Upper lobe of right lung (tissue), 1 donor: ENCODE results near the gene KRT71. TPM values are rescaled to one million over a fixed set of nuclear protein-coding genes. Genes with fewer than 3 reads are reported as not detected.

ENCODE experiments used
- ATAC-seq: fragments of 200-7000 bp; cut with Tn5 transposase; one replicate; pipeline ENCODE4 v1.9.1; 2020; ENCODE audit warnings: mild to moderate bottlenecking, moderate library complexity
- DNase-seq: peaks from one replicate; pipeline ENCODE4 v3.0.0-alpha.2; 2020
- H3K27ac ChIP-seq: fragments of 200-600 bp; one replicate; pipeline ENCODE4 v1.8.0; 2022
- H3K27me3 ChIP-seq: fragments of 200-600 bp; one replicate; pipeline ENCODE4 v1.8.0; 2022; ENCODE audit warnings: mild to moderate bottlenecking
- H3K36me3 ChIP-seq: fragments of 200-600 bp; one replicate; pipeline ENCODE4 v1.8.0; 2022
- H3K4me1 ChIP-seq: fragments of 200-600 bp; one replicate; pipeline ENCODE4 v1.8.0; 2022
- H3K4me3 ChIP-seq: fragments of 200-600 bp; one replicate; pipeline ENCODE4 v1.8.0; 2022; ENCODE audit warnings: mild to moderate bottlenecking
- H3K9me3 ChIP-seq: fragments of 200-600 bp; one replicate; pipeline ENCODE4 v1.8.0; 2022
- intact Hi-C: fragments of 100-400 bp; cut with DNase I; formaldehyde crosslinking; loops from one replicate; pipeline ENCODE4 v1.11.0; 2022
- total RNA-seq: library from RNA; stranded (reverse); fragmentation: NEBNext Ultra II Directional; extraction: Animal tissue kit (Norgen Biotek cat#: 25700); gene quantifications from one replicate; pipeline ENCODE4 v1.2.1, GENCODE V29; 2021
- TF ChIP-seq, protein P1 (sequence below): fragments of 200-600 bp; IDR thresholded peaks from one replicate; pipeline ENCODE4 v1.8.0; 2022; ENCODE audit warnings: antibody characterized with exemption
- donor health status: DM: no; HTN: yes; CAD: no; lungs with severe emphysema.

KRT71 gene
- total RNA-seq, 1 donor from 2014 or later: not detected

DNA sequence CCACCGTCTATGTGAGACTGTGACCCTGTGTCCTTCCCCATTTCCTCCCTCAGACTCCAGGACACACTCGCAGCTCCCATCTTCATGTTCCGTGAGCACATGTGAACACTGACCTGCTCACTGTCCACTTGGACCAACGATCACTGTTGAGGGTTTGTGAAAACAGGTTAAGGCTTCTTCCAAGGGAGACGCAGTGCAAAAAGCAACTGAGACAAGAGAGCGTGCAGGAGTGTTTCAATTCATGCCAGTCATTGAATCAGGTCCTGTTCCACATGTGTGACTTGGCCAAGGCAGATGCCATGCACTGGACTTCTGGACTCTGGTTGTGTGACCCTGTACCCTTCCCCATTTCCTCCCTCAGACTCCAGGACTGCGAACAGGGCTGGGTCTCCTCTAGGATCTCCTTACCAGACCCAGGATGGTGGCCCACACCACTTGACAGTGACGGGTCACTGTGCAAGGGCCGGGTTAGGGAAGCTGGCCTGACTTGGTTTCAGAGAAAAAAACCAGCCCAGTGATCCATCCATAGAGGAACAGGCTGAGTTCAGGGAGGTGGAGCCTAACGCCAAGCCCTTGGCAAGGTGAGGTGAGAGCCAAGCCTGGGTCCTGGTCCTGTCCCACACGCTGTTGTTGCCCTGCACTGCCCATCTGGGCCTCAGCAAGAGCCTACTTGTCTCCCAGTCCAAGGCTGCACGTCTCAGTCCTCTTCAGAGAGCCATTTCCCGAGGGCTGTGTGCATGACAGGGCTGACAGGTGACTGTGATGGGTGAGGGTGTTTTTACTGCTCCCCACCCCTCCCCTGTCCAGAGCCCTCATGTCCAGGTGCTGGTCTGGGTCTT is 27.1 kb downstream of the KRT71 start:
- TF ChIP-seq, protein P1, sequence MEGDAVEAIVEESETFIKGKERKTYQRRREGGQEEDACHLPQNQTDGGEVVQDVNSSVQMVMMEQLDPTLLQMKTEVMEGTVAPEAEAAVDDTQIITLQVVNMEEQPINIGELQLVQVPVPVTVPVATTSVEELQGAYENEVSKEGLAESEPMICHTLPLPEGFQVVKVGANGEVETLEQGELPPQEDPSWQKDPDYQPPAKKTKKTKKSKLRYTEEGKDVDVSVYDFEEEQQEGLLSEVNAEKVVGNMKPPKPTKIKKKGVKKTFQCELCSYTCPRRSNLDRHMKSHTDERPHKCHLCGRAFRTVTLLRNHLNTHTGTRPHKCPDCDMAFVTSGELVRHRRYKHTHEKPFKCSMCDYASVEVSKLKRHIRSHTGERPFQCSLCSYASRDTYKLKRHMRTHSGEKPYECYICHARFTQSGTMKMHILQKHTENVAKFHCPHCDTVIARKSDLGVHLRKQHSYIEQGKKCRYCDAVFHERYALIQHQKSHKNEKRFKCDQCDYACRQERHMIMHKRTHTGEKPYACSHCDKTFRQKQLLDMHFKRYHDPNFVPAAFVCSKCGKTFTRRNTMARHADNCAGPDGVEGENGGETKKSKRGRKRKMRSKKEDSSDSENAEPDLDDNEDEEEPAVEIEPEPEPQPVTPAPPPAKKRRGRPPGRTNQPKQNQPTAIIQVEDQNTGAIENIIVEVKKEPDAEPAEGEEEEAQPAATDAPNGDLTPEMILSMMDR: no peak
- H3K9me3 ChIP-seq: no peaks in the 10 kb centered on the region
- no peaks in the 10 kb centered on the region for H3K36me3 ChIP-seq
- DNase-seq: no peak
- H3K4me1 ChIP-seq: no peaks in the 10 kb centered on the region
- H3K4me3 ChIP-seq: no peak overlapping the region
- H3K27me3 ChIP-seq: no peaks in the 10 kb centered on the region
- intact Hi-C loops: no loop called here
- H3K27ac ChIP-seq: no peak overlapping the region
- no peak for ATAC-seq

DNA sequence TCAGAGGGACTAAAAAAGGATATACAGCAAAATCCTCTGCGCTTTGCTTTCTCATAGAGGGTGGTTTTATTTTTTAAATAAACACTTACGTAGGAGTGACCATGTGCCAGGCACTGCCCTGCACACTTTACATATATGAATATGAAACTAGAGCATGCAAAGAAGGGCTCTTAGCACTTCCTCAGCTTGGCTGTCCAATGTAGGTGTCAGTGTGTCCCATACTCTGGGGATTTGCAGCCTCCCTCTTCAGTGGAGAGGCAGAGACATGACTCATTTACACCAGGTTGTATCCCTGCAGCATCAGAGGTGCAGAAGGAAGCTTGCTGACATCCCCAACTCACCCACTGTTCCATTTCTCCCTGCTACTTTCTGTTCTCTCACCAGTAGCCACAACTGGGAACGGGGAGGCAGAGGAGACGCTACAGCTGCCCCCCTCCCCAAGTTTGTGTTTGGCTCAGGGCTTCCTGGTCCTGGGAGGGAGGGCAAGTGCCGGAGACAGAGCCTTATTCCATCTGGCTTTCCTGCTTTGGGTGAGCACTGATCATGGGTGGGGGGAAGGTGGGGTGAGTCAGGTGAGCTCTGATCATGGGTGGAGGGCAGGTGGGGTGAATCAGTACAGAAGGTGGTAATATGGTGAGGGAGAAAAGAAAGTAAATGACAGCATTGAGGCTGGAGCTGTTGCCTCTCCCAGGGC is 27.9 kb downstream of the KRT71 start:
- no peak overlapping the region for H3K27ac ChIP-seq
- no peak for DNase-seq
- intact Hi-C loops: no loop called here

DNA sequence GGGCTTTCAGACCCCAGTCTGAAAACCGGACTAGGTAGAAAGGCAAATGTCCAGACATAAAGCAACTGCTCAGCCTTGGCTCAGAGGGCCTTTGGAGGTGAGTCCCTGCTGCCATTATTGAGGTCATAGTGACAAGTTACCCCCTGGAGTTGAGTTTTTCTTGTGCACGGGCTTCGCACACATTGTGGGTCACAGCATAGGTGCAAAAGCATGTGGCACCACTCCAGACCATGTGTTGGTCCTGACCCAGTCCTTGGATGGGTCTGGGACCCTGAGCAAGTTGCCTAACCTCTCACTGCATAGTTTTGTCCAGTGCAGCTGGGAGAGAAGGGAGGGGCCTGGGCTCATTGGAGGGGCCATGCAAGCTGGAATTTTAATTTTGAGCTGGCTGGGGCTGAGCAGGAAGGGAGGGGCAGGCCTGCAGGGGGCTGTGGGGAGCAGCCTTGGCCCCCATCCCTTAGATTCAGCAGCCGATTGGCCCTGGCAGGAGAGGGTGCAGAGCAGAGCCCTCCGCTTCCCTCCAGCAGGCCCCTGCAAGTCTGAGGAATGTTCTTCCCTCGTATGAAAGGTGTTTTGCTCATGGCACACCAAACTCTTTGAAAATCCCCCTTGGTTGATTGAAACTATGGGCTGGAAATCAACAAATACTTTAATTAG is 28.6 kb downstream of the KRT71 start:
- no peak for ATAC-seq
- Histone ChIP-seq H3K4me3 (no peak overlapping the region), H3K27ac (no peak overlapping the region), H3K27me3 (peaks cover 6% of the 10 kb centered on the region), H3K9me3 (no peaks in the 10 kb centered on the region), H3K4me1 (no peaks in the 10 kb centered on the region), H3K36me3 (no peaks in the 10 kb centered on the region)
- no peak for DNase-seq
- intact Hi-C loops: no loop called here
- TF ChIP-seq, protein P1: no peak

More for the DNA sequence above, 27.9 kb downstream of the KRT71 start:
- H3K9me3 ChIP-seq: no peaks in the 10 kb centered on the region
- no peaks in the 10 kb centered on the region for H3K4me1 ChIP-seq
- H3K36me3 ChIP-seq: no peaks in the 10 kb centered on the region
- TF ChIP-seq, protein P1: no peak
- no peak overlapping the region for H3K4me3 ChIP-seq
- ATAC-seq: no peak
- H3K27me3 ChIP-seq: peaks cover 6% of the 10 kb centered on the region

DNA sequence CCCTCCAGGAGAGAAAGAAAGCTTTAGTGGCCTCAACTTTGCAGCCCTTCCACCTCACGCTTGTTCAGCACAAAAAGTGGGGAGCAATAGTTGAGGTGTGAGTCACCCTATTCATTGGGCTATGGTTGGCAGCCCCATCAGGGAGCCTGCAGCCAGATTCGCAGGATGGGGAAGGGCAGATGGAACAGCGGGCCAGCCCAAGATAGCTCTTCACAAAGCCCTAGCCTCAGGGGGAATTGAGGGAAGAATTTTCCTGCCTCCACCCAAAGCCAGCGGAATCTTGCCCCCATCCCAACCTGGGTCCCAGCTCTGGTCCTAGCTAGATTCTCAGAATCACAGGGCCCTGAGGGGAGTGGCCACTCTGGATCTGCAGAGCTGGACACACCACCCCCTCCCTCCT is 29.1 kb downstream of the KRT71 start:
- H3K27ac ChIP-seq: no peak overlapping the region
- DNase-seq: no peak
- TF ChIP-seq, protein P1: no peak

DNA sequence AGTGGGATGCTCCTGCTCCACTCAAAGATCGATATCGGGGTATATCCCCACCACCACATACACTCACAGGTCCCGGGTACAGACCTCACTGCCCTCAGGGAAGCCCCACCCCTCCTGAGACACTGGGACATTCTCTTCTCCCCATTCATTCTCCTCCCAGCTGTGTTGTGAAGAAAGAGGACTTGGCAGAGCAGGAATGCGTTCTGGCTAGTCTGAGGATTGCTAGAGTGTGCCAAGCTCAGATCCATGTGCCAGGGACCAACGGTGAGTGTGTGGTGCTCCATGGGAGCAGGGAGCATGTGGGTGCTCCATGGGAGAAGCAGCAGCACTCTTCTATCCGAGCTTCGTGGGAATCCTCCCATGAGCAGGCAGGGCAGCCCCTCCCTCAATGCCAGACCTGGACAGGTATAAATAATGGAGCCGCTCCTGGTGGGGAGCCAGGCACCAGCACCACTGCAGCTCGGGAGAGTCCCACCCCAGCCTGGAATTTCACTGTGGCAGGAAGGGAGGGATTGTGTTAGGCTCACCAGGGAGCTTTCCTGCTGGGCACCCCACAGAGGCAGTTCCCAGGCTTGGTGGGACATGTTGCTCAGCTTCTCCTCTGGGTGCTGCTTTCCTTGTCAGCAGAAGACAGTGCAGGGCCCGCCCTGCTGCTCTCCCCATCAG is 30.5 kb downstream of the KRT71 start:
- intact Hi-C loops: no loop called here
- Histone ChIP-seq H3K4me3 (no peak overlapping the region), H3K27ac (no peak overlapping the region)

More for the DNA sequence above, 29.1 kb downstream of the KRT71 start:
- intact Hi-C loops: no loop called here
- H3K9me3 ChIP-seq: no peaks in the 10 kb centered on the region
- H3K36me3 ChIP-seq: no peaks in the 10 kb centered on the region
- H3K27me3 ChIP-seq: peaks cover 6% of the 10 kb centered on the region
- no peak for ATAC-seq
- H3K4me1 ChIP-seq: no peaks in the 10 kb centered on the region
- no peak overlapping the region for H3K4me3 ChIP-seq

More for the DNA sequence above, 30.5 kb downstream of the KRT71 start:
- no peak for DNase-seq
- H3K4me1 ChIP-seq: no peaks in the 10 kb centered on the region
- ATAC-seq: no peak
- H3K27me3 ChIP-seq: peaks cover 6% of the 10 kb centered on the region
- TF ChIP-seq, protein P1: no peak
- H3K9me3 ChIP-seq: no peaks in the 10 kb centered on the region
- no peaks in the 10 kb centered on the region for H3K36me3 ChIP-seq
